Measurements from ENCODE around the gene ACOT8. TPM values are rescaled to one million over a fixed set of nuclear protein-coding genes. Genes with fewer than 3 reads are reported as not detected.

ACOT8 gene
- polyA plus RNA-seq, 3 donors: 40.9 to 52.4 (median 44.6) TPM

DNA sequence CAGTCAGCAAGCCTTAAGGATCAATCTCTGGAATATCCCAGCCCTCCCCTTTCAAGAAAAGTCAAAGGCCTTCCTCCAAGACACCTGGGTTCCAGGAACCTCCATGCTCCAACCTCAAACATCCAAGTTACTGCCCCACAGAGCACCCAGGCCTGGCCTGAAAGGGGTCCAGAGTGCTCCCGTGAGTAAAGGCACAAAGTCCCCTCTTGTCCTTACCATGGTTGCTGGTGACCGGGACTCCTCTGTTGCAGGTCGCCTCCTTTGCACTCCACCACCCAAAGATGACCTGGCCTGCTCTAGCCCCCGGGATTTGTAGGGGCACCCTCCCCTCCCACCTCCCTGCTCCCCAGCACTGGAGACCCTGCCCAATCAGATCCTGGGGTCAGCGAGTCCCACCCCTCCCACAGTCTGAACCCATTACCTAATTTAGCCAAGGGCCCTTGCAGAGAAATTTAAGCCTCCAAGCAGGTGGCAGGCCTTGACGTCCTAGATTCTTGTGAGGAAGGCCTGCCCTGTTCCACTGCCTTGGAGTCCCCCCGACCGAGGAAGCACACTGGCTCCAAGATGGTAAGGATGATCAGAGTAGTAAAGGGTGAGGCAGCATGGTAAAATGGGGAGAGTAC is 30.1 kb downstream of the ACOT8 start, which contains the start of gene TNNC2:
Gene TNNC2, minus strand, starts transcription at position 283 of the 623 bp plus-strand sequence. Its CDS starts 64 bp downstream, at position 219.
- H3K36me3 Mint-ChIP-seq: peaks cover 0 to 8% of the 10 kb centered on the region in 2 donors
- peaks cover 0 to 15% (median 5%) of the 10 kb centered on the region in 7 donors for H3K9me3 Mint-ChIP-seq
- no peaks in the 10 kb centered on the region for H4K20me1 ChIP-seq (ENCODE audit: insufficient read depth, low read length)
- no peak for TF ChIP-seq CTCF (IDR thresholded peaks at IDR 0.05)
- H3K4me3 Mint-ChIP-seq: no peak within 1 kb of the TSS
- 96% methylated on average over 7 of the region's 8 CpGs for WGBS (ENCODE audit: insufficient coverage)
- H3K27me3 Mint-ChIP-seq (ENCODE audit: low read depth in 3 of 3): peaks cover 33 to 36% (median 35%) of the 10 kb centered on the region in 3 donors
- H3K79me2 ChIP-seq (ENCODE audit: insufficient read depth, low read length): no peaks in the 10 kb centered on the region
- no peak for DNase-seq
- H3K9me3 ChIP-seq (replicated peaks in 1 of 2; ENCODE audit: control insufficient read depth in 1 of 2, insufficient read depth in 1 of 2, low read length in 2 of 2): no peaks in the 10 kb centered on the region
- peak within 1 kb of the TSS in 2 of 7 donors; percentile 13 to 41 for H3K27ac Mint-ChIP-seq
- H3K9ac ChIP-seq (ENCODE audit: insufficient read depth, low read length, poor library complexity, severe bottlenecking): no peak within 1 kb of the TSS
- no peaks in the 10 kb centered on the region for H3K36me3 ChIP-seq (replicated peaks in 1 of 2; ENCODE audit: control insufficient read depth in 1 of 2, insufficient read depth in 2 of 2, low read length in 2 of 2)
- H3K4me1 Mint-ChIP-seq: peaks cover 42% of the 10 kb centered on the region
- no peak within 1 kb of the TSS for H3K4me3 ChIP-seq (replicated peaks in 1 of 3; ENCODE audit: low read depth in 2 of 3, low read length in 3 of 3)
- H3K27ac ChIP-seq (ENCODE audit: low read depth in 1 of 2, low read length in 2 of 2): no peak within 1 kb of the TSS
- peaks cover 10 to 27% of the 10 kb centered on the region in 2 donors for H3K27me3 ChIP-seq (ENCODE audit: control insufficient read depth in 2 of 2, insufficient read depth in 2 of 2, low read length in 2 of 2)
- no peak within 1 kb of the TSS for H2AFZ ChIP-seq (ENCODE audit: insufficient read depth, low read depth, low read length, poor library complexity, severe bottlenecking)
- no peak within 1 kb of the TSS for H3K4me2 ChIP-seq (replicated peaks; ENCODE audit: extremely low read depth, low read length, poor library complexity, severe bottlenecking)
- H3K4me1 ChIP-seq (ENCODE audit: control insufficient read depth in 1 of 2, insufficient read depth in 2 of 2, low read length in 2 of 2): peaks cover 25 to 34% of the 10 kb centered on the region in 2 donors
- intact Hi-C loops (cut with micrococcal nuclease): no loop called here

DNA sequence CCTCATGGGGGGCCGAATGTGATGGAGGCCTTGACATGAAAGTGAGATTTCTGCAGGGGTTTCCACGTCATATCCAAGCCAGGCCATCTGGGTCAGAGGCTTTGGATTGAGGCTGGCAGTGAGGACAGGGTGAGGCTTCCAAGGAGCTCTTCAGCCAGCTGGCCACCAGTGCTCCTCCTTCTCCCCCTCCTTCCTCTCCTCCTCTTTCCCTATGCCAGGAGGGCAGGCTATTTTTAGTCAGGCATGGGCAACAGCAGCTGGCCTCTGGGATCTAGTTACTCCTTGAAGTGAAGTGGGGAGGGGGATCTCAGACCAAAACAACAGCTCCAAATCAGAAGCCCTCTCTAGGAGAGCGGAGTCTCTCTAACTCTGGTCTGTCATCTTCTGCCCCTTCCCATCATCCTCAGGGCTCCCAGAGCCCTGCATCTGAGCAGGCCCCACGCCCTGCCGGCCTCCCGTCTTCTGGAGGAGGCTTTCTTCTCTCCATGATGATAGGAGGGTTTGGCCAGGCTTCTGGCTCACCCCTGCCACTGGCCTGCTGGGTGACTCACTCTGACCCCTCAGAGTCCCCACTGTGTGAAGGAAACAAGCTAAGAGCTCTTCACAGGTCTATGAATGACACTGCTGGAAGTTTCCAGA is 30.7 kb downstream of the ACOT8 start:
- no peak overlapping the region for H3K4me2 ChIP-seq (replicated peaks; ENCODE audit: extremely low read depth, low read length, poor library complexity, severe bottlenecking)
- H3K27me3 Mint-ChIP-seq (ENCODE audit: low read depth in 3 of 3): peaks cover 37 to 39% (median 39%) of the 10 kb centered on the region in 3 donors

More for the DNA sequence above, 30.7 kb downstream of the ACOT8 start:
- no peaks in the 10 kb centered on the region for H4K20me1 ChIP-seq (ENCODE audit: insufficient read depth, low read length)
- no peak overlapping the region for H3K9ac ChIP-seq (ENCODE audit: insufficient read depth, low read length, poor library complexity, severe bottlenecking)
- WGBS (ENCODE audit: insufficient coverage): 100% methylated on average over 1 of the region's 6 CpGs
- no peaks in the 10 kb centered on the region for H3K9me3 ChIP-seq (replicated peaks in 1 of 2; ENCODE audit: control insufficient read depth in 1 of 2, insufficient read depth in 1 of 2, low read length in 2 of 2)
- no peak overlapping the region for H2AFZ ChIP-seq (ENCODE audit: insufficient read depth, low read depth, low read length, poor library complexity, severe bottlenecking)
- Mint-ChIP-seq H3K36me3 (peaks cover 0 to 11% of the 10 kb centered on the region in 2 donors), H3K9me3 (peaks cover 0 to 15% (median 5%) of the 10 kb centered on the region in 7 donors), H3K4me3 (no peak overlapping the region), H3K27ac (peak overlapping the region in 1 of 7 donors; percentile 13), H3K4me1 (peaks cover 36% of the 10 kb centered on the region)
- H3K27ac ChIP-seq (ENCODE audit: low read depth in 1 of 2, low read length in 2 of 2): no peak overlapping the region
- peaks cover 19 to 27% of the 10 kb centered on the region in 2 donors for H3K4me1 ChIP-seq (ENCODE audit: control insufficient read depth in 1 of 2, insufficient read depth in 2 of 2, low read length in 2 of 2)
- no peak for DNase-seq
- no peaks in the 10 kb centered on the region for H3K79me2 ChIP-seq (ENCODE audit: insufficient read depth, low read length)
- no peak for TF ChIP-seq CTCF (IDR thresholded peaks at IDR 0.05)
- H3K27me3 ChIP-seq (ENCODE audit: control insufficient read depth in 2 of 2, insufficient read depth in 2 of 2, low read length in 2 of 2): peaks cover 10 to 30% of the 10 kb centered on the region in 2 donors
- H3K4me3 ChIP-seq (replicated peaks in 1 of 3; ENCODE audit: low read depth in 2 of 3, low read length in 3 of 3): no peak overlapping the region
- no peaks in the 10 kb centered on the region for H3K36me3 ChIP-seq (replicated peaks in 1 of 2; ENCODE audit: control insufficient read depth in 1 of 2, insufficient read depth in 2 of 2, low read length in 2 of 2)
- intact Hi-C loops (cut with micrococcal nuclease): no loop called here

All from CD14-positive monocyte (primary cell).